ENCODE results near the gene GNGT1.

DNA sequence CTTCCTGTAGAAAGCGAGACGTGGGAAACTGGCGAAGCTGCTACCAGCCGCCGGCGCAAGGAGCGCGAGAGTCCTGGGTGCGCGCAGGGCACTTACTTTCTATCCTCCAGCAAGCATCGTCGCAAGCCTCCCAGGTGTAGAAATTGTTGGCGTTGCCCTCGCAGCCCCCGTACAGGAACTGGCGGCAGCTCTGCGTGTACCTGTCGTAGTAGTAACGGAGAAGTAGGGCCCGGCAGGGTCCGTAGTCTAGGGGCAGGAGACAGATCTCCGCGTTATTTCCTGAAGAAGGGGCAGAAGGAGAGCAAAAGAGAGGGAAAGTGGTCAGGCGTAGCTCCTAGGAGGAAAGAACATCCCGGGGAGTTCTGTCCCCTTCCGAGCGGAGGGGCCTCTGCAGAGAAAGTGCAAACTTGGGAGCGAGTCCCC lies 16.3 kb upstream of the GNGT1 start:
- TF ChIP-seq, protein P1, sequence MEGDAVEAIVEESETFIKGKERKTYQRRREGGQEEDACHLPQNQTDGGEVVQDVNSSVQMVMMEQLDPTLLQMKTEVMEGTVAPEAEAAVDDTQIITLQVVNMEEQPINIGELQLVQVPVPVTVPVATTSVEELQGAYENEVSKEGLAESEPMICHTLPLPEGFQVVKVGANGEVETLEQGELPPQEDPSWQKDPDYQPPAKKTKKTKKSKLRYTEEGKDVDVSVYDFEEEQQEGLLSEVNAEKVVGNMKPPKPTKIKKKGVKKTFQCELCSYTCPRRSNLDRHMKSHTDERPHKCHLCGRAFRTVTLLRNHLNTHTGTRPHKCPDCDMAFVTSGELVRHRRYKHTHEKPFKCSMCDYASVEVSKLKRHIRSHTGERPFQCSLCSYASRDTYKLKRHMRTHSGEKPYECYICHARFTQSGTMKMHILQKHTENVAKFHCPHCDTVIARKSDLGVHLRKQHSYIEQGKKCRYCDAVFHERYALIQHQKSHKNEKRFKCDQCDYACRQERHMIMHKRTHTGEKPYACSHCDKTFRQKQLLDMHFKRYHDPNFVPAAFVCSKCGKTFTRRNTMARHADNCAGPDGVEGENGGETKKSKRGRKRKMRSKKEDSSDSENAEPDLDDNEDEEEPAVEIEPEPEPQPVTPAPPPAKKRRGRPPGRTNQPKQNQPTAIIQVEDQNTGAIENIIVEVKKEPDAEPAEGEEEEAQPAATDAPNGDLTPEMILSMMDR (IDR thresholded peaks at IDR 0.05): no peak
- no peak for TF ChIP-seq POLR2A (IDR thresholded peaks at IDR 0.05)

Data from adrenal gland (tissue), 5 donors.